ENCODE data around the gene LYPD5. TPM values are rescaled to one million over a fixed set of nuclear protein-coding genes. Genes with fewer than 3 reads are reported as not detected.
A peak's percentile ranks its signal among the peaks of the same experiment; 100 is the strongest.

LYPD5 gene
- total and polyA plus RNA-seq, 4 experiments from 2014 or later: 0.27 to 0.97 (median 0.50) TPM

GRCh38 chr19:43780706-43781525, 21.3 kb downstream of the LYPD5 start, which contains the start of gene KCNN4:
Gene KCNN4, minus strand, starts transcription at chr19:43780973. Its CDS starts 112 bp downstream, at chr19:43780861.
- Histone ChIP-seq H3K27ac (ENCODE audit: low read depth, low read length) (peak within 1 kb of the TSS; percentile 67), H3K4me1 (ENCODE audit: insufficient read depth, low read length) (peaks cover 89% of the 10 kb centered on the region), H3K36me3 (ENCODE audit: insufficient read depth, low read length) (no peaks in the 10 kb centered on the region), H3K9me3 (ENCODE audit: control insufficient read depth in 1 of 2, low read length in 2 of 2) (no peaks in the 10 kb centered on the region), H3K27me3 (ENCODE audit: insufficient read depth, low read length) (no peaks in the 10 kb centered on the region), H3K4me3 (ENCODE audit: low read length in 2 of 2) (peak within 1 kb of the TSS; percentile 44 to 48)
- Mint-ChIP-seq H3K27me3 (no peaks in the 10 kb centered on the region), H3K36me3 (peaks cover 0 to 8% of the 10 kb centered on the region in 2 donors), H3K4me3 (peak within 1 kb of the TSS; percentile 84 to 92 (median 87)), H3K9me3 (peaks cover 0 to 1% (median 0%) of the 10 kb centered on the region in 8 donors), H3K27ac (peak within 1 kb of the TSS; percentile 85 to 99 (median 94)), H3K4me1 (peaks cover 58 to 95% (median 72%) of the 10 kb centered on the region in 4 donors)
- ChIA-PET POLR2A (ENCODE audit: partially characterized antibody) (interaction anchor here (1.0 to 7.8 kb wide), 7 partner anchors 13 to 342 kb away, joined by 3 to 106 read pairs (median 6); partner anchors contain the start of gene SMG9), CTCF (ENCODE audit: partially characterized antibody) (interaction anchor here (1.4 to 8.1 kb wide), 3 partner anchors 14 to 112 kb away, joined by 3 to 94 read pairs (median 28); no protein-coding TSS in a partner anchor)
- peak in 4 of 5 donors; percentile 52 to 83 (median 58) for DNase-seq
- intact Hi-C loops (cut with micrococcal nuclease): loop anchor here (1.0 to 10.0 kb wide), 2 partner anchors 27 to 216 kb away; partner anchors contain the start of gene SMG9

GRCh38 chr19:43779820-43780219, 22.4 kb downstream of the LYPD5 start:
- Histone ChIP-seq H3K4me1 (ENCODE audit: insufficient read depth, low read length) (peaks cover 90% of the 10 kb centered on the region), H3K27ac (ENCODE audit: low read depth, low read length) (peak overlapping the region; percentile 67), H3K4me3 (ENCODE audit: low read length in 2 of 2) (peak overlapping the region; percentile 38 to 48), H3K36me3 (ENCODE audit: insufficient read depth, low read length) (no peaks in the 10 kb centered on the region), H3K9me3 (ENCODE audit: control insufficient read depth in 1 of 2, low read length in 2 of 2) (no peaks in the 10 kb centered on the region), H3K27me3 (ENCODE audit: insufficient read depth, low read length) (no peaks in the 10 kb centered on the region)
- Mint-ChIP-seq H3K27ac (peak overlapping the region; percentile 85 to 99 (median 91)), H3K9me3 (peaks cover 0 to 1% (median 0%) of the 10 kb centered on the region in 8 donors), H3K4me1 (peaks cover 58 to 95% (median 75%) of the 10 kb centered on the region in 4 donors), H3K27me3 (no peaks in the 10 kb centered on the region), H3K36me3 (peaks cover 0 to 8% of the 10 kb centered on the region in 2 donors), H3K4me3 (peak overlapping the region; percentile 84 to 92 (median 87))
- CTCF ChIA-PET (ENCODE audit: partially characterized antibody): interaction anchor here (1.1 to 8.1 kb wide), 8 partner anchors 9 to 111 kb away, joined by 4 to 94 read pairs (median 6); partner anchors contain the start of gene SMG9
- DNase-seq: no peak
- POLR2A ChIA-PET (ENCODE audit: partially characterized antibody): interaction anchor here (1.2 to 7.8 kb wide), 5 partner anchors 12 to 341 kb away, joined by 4 to 106 read pairs (median 6); partner anchors contain the start of gene SMG9
- intact Hi-C loops (cut with micrococcal nuclease): loop anchor here (1.0 to 10.0 kb wide), 2 partner anchors 26 to 215 kb away; partner anchors contain the start of gene SMG9

- POLR2A ChIA-PET (ENCODE audit: partially characterized antibody): interaction anchor here (1.3 to 7.8 kb wide), 4 partner anchors 12 to 111 kb away, joined by 4 to 106 read pairs (median 56); partner anchors contain the start of gene SMG9
- CTCF ChIA-PET (ENCODE audit: partially characterized antibody): interaction anchor here (0.8 to 8.1 kb wide), 12 partner anchors 8 to 185 kb away, joined by 3 to 94 read pairs (median 6); partner anchors contain the start of gene SMG9
Measured at GRCh38 chr19:43779147-43779819, 23.0 kb downstream of the LYPD5 start.

GRCh38 chr19:43778651-43779050, 23.6 kb downstream of the LYPD5 start:
- Histone ChIP-seq H3K4me3 (ENCODE audit: low read length in 2 of 2) (peak overlapping the region in 1 of 2 donors; percentile 48), H3K27ac (ENCODE audit: low read depth, low read length) (peak overlapping the region; percentile 67), H3K36me3 (ENCODE audit: insufficient read depth, low read length) (peaks cover 6% of the 10 kb centered on the region), H3K9me3 (ENCODE audit: control insufficient read depth in 1 of 2, low read length in 2 of 2) (no peaks in the 10 kb centered on the region), H3K27me3 (ENCODE audit: insufficient read depth, low read length) (no peaks in the 10 kb centered on the region), H3K4me1 (ENCODE audit: insufficient read depth, low read length) (peaks cover 79% of the 10 kb centered on the region)
- CTCF ChIA-PET (ENCODE audit: partially characterized antibody): interaction anchor here (0.8 to 8.1 kb wide), 11 partner anchors 9 to 185 kb away, joined by 3 to 94 read pairs (median 5); partner anchors contain the start of gene SMG9
- peaks cover 0 to 1% (median 0%) of the 10 kb centered on the region in 8 donors for H3K9me3 Mint-ChIP-seq
- no peaks in the 10 kb centered on the region for H3K27me3 Mint-ChIP-seq
- POLR2A ChIA-PET (ENCODE audit: partially characterized antibody): interaction anchor here (1.3 to 7.8 kb wide), 4 partner anchors 11 to 110 kb away, joined by 4 to 106 read pairs (median 56); partner anchors contain the start of gene SMG9
- H3K4me1 Mint-ChIP-seq: peaks cover 50 to 83% (median 66%) of the 10 kb centered on the region in 4 donors
- intact Hi-C loops (cut with micrococcal nuclease): no loop called here
- H3K4me3 Mint-ChIP-seq: peak overlapping the region; percentile 33 to 92 (median 87)
- peak overlapping the region; percentile 85 to 99 (median 91) for H3K27ac Mint-ChIP-seq
- peaks cover 0 to 9% of the 10 kb centered on the region in 2 donors for H3K36me3 Mint-ChIP-seq
- DNase-seq: no peak

More at GRCh38 chr19:43779147-43779819, 23.0 kb downstream of the LYPD5 start:
- peak overlapping the region; percentile 38 to 48 for H3K4me3 ChIP-seq (ENCODE audit: low read length in 2 of 2)
- Mint-ChIP-seq H3K4me1 (peaks cover 55 to 90% (median 72%) of the 10 kb centered on the region in 4 donors), H3K4me3 (peak overlapping the region; percentile 84 to 92 (median 87)), H3K36me3 (peaks cover 0 to 8% of the 10 kb centered on the region in 2 donors), H3K27me3 (no peaks in the 10 kb centered on the region), H3K9me3 (peaks cover 0 to 1% (median 0%) of the 10 kb centered on the region in 8 donors), H3K27ac (peak overlapping the region; percentile 85 to 99 (median 91))
- peaks cover 85% of the 10 kb centered on the region for H3K4me1 ChIP-seq (ENCODE audit: insufficient read depth, low read length)
- H3K27ac ChIP-seq (ENCODE audit: low read depth, low read length): peak overlapping the region; percentile 67
- intact Hi-C loops (cut with micrococcal nuclease): no loop called here
- H3K9me3 ChIP-seq (ENCODE audit: control insufficient read depth in 1 of 2, low read length in 2 of 2): no peaks in the 10 kb centered on the region
- DNase-seq: no peak
- no peaks in the 10 kb centered on the region for H3K27me3 ChIP-seq (ENCODE audit: insufficient read depth, low read length)
- H3K36me3 ChIP-seq (ENCODE audit: insufficient read depth, low read length): peaks cover under 1% of the 10 kb centered on the region

- intact Hi-C loops (cut with micrococcal nuclease): loop anchor here (1.0 kb wide), 1 partner anchor 12 kb away; no protein-coding TSS in a partner anchor
- Mint-ChIP-seq H3K27ac (peak overlapping the region; percentile 85 to 99 (median 91)), H3K4me1 (peaks cover 42 to 73% (median 57%) of the 10 kb centered on the region in 4 donors), H3K27me3 (no peaks in the 10 kb centered on the region), H3K4me3 (peak overlapping the region; percentile 67 to 92 (median 87)), H3K9me3 (peaks cover 0 to 1% (median 0%) of the 10 kb centered on the region in 8 donors), H3K36me3 (peaks cover 0 to 14% of the 10 kb centered on the region in 2 donors)
- H3K4me3 ChIP-seq (ENCODE audit: low read length in 2 of 2): no peak overlapping the region
- H3K36me3 ChIP-seq (ENCODE audit: insufficient read depth, low read length): peaks cover 11% of the 10 kb centered on the region
- ChIA-PET CTCF (ENCODE audit: partially characterized antibody) (interaction anchor here (1.5 to 8.1 kb wide), 5 partner anchors 11 to 109 kb away, joined by 5 to 94 read pairs (median 9); partner anchors contain the start of gene SMG9), POLR2A (ENCODE audit: partially characterized antibody) (interaction anchor here (1.0 to 7.8 kb wide), 8 partner anchors 10 to 109 kb away, joined by 3 to 106 read pairs (median 6); partner anchors contain the start of gene SMG9)
- H3K4me1 ChIP-seq (ENCODE audit: insufficient read depth, low read length): peaks cover 67% of the 10 kb centered on the region
- peak overlapping the region; percentile 67 for H3K27ac ChIP-seq (ENCODE audit: low read depth, low read length)
- DNase-seq: peak; percentile 40 to 81 (median 57)
- no peaks in the 10 kb centered on the region for H3K27me3 ChIP-seq (ENCODE audit: insufficient read depth, low read length)
- no peaks in the 10 kb centered on the region for H3K9me3 ChIP-seq (ENCODE audit: control insufficient read depth in 1 of 2, low read length in 2 of 2)
Measured at GRCh38 chr19:43777163-43777695, 25.0 kb downstream of the LYPD5 start.

- peak overlapping the region in 7 of 8 donors; percentile 38 to 64 (median 54) for H3K4me3 Mint-ChIP-seq
- Histone ChIP-seq H3K4me3 (ENCODE audit: low read length in 2 of 2) (no peak overlapping the region), H3K36me3 (ENCODE audit: insufficient read depth, low read length) (peaks cover 15% of the 10 kb centered on the region), H3K9me3 (ENCODE audit: control insufficient read depth in 1 of 2, low read length in 2 of 2) (no peaks in the 10 kb centered on the region), H3K4me1 (ENCODE audit: insufficient read depth, low read length) (peaks cover 58% of the 10 kb centered on the region), H3K27ac (ENCODE audit: low read depth, low read length) (peak overlapping the region; percentile 67), H3K27me3 (ENCODE audit: insufficient read depth, low read length) (no peaks in the 10 kb centered on the region)
- peak overlapping the region; percentile 80 to 95 (median 88) for H3K27ac Mint-ChIP-seq
- ChIA-PET CTCF (ENCODE audit: partially characterized antibody) (interaction anchor here (1.0 to 8.1 kb wide), 4 partner anchors 9 to 31 kb away, joined by 3 to 94 read pairs (median 16); no protein-coding TSS in a partner anchor), POLR2A (ENCODE audit: partially characterized antibody) (interaction anchor here (1.0 to 7.8 kb wide), 3 partner anchors 8 to 22 kb away, joined by 3 to 106 read pairs (median 104); partner anchors contain the start of gene SMG9)
- peaks cover 35 to 63% (median 49%) of the 10 kb centered on the region in 4 donors for H3K4me1 Mint-ChIP-seq
- peaks cover 0 to 14% of the 10 kb centered on the region in 2 donors for H3K36me3 Mint-ChIP-seq
- intact Hi-C loops (cut with micrococcal nuclease): no loop called here
- peak in 1 of 5 donors; percentile 46 for DNase-seq
- H3K27me3 Mint-ChIP-seq: no peaks in the 10 kb centered on the region
- H3K9me3 Mint-ChIP-seq: no peaks in the 10 kb centered on the region
Measured at GRCh38 chr19:43776286-43776685, 26.0 kb downstream of the LYPD5 start.
